IMR-90 (cell line): ENCODE measurements around the gene SATB2. TPM values are rescaled to one million over a fixed set of nuclear protein-coding genes. Genes with fewer than 3 reads are reported as not detected.

Experiments used
- ATAC-seq: fragments of 200-7000 bp; cut with Tn5 transposase; 2 replicates; pipeline ENCODE4 v1.9.1; 2020; ENCODE audit warnings: low read depth, mild to moderate bottlenecking, moderate library complexity
- BruUV-seq: library from RNA; stranded (reverse); fragments of 400-500 nt; replicated peaks from 2 replicates; lab custom pipeline; 2021; lab: Mats Ljungman, UMichigan
- CTCF ChIA-PET: fragments of 300-600 bp; formaldehyde crosslinking; extraction: SDS; loops from one replicate; lab custom pipeline; 2021; ENCODE audit warnings: antibody characterized with exemption; lab: Yijun Ruan, JAX
- POLR2A ChIA-PET: fragments of 300-600 bp; sonication (Branson Sonifier 250); formaldehyde crosslinking; loops from one replicate; lab custom pipeline; 2022; ENCODE audit warnings: antibody characterized with exemption; ENCODE audit not compliant: unreplicated experiment; lab: Charles Lee
- DNase-seq: peaks from one replicate; pipeline ENCODE4 v3.0.0; 2013
- H2AFZ ChIP-seq: replicated peaks from 2 replicates; pipeline ENCODE3; 2013; ENCODE audit warnings: low read length, mild to moderate bottlenecking; ENCODE audit not compliant: poor library complexity
- H2AK5ac ChIP-seq: 2 replicates; pipeline ENCODE4 v1.6.1; 2013; ENCODE audit warnings: low read depth, low read length, inconsistent platforms
- H2AK9ac ChIP-seq: replicated peaks from 2 replicates; pipeline ENCODE3; 2013; ENCODE audit warnings: mild to moderate bottlenecking, low read depth, low read length, moderate library complexity; ENCODE audit not compliant: poor library complexity
- H2BK120ac ChIP-seq: 2 replicates; pipeline ENCODE4 v1.6.1; 2013; ENCODE audit warnings: low read depth, low read length, inconsistent platforms
- H2BK15ac ChIP-seq: 3 replicates; pipeline ENCODE4 v1.6.1; 2013; ENCODE audit warnings: low read depth, low read length, inconsistent platforms
- H2BK20ac ChIP-seq: 2 replicates; pipeline ENCODE4 v1.6.1; 2013; ENCODE audit warnings: low read depth, mild to moderate bottlenecking, inconsistent platforms, low read length, moderate library complexity
- H2BK5ac ChIP-seq: 2 replicates; pipeline ENCODE4 v1.6.1; 2013; ENCODE audit warnings: mild to moderate bottlenecking, low read depth, low read length, inconsistent platforms; ENCODE audit not compliant: poor library complexity, severe bottlenecking
- H3K14ac ChIP-seq: replicated peaks from 2 replicates; pipeline ENCODE4 v1.6.1; 2013; ENCODE audit warnings: low read depth, low read length, inconsistent platforms
- H3K18ac ChIP-seq: 2 replicates; pipeline ENCODE4 v1.6.1; 2013; ENCODE audit warnings: low read depth, low read length, control low read depth
- H3K23ac ChIP-seq: 2 replicates; pipeline ENCODE4 v1.6.1; 2013; ENCODE audit warnings: low read depth, low read length, inconsistent platforms
- H3K27ac ChIP-seq: 2 replicates; pipeline ENCODE4 v1.5.1; 2013; ENCODE audit warnings: mild to moderate bottlenecking, control low read depth, low read length; ENCODE audit not compliant: insufficient read depth
- H3K27me3 ChIP-seq: 2 replicates; pipeline ENCODE4 v1.6.1; 2013; ENCODE audit warnings: low read length; ENCODE audit not compliant: control insufficient read depth, insufficient read depth
- H3K36me3 ChIP-seq: 2 replicates; pipeline ENCODE4 v1.6.1; 2013; ENCODE audit warnings: low read length, mixed read lengths; ENCODE audit not compliant: control insufficient read depth, insufficient read depth
- H3K4ac ChIP-seq: 2 replicates; pipeline ENCODE4 v1.6.1; 2013; ENCODE audit warnings: low read depth, low read length, inconsistent platforms
- H3K4me1 ChIP-seq: 2 replicates; pipeline ENCODE4 v1.6.1; 2013; ENCODE audit warnings: low read length, mixed read lengths; ENCODE audit not compliant: control insufficient read depth, insufficient read depth
- H3K4me2 ChIP-seq: 2 replicates; pipeline ENCODE4 v1.6.1; 2013; ENCODE audit warnings: low read depth, mild to moderate bottlenecking, control low read depth, low read length, moderate library complexity
- H3K4me3 ChIP-seq: 2 replicates; pipeline ENCODE4 v1.5.1; 2013; ENCODE audit warnings: low read depth, mild to moderate bottlenecking, control low read depth, low read length, moderate library complexity; ENCODE audit not compliant: insufficient read depth
- H3K56ac ChIP-seq: 2 replicates; pipeline ENCODE4 v1.6.1; 2013; ENCODE audit warnings: low read length, inconsistent platforms; ENCODE audit not compliant: insufficient read depth; ENCODE audit errors: extremely low read depth
- H3K79me1 ChIP-seq, 2 experiments: 2 replicates each; pipeline ENCODE4 v1.6.1; 2013; ENCODE audit warnings: low read length in 2 of 2, inconsistent platforms in 1 of 2, low read depth in 1 of 2
- H3K9ac ChIP-seq: 2 replicates; pipeline ENCODE4 v1.6.1; 2013; ENCODE audit warnings: low read depth, low read length, control low read depth
- H3K9me1 ChIP-seq: 2 replicates; pipeline ENCODE4 v1.6.1; 2013; ENCODE audit warnings: low read length, inconsistent platforms; ENCODE audit not compliant: insufficient read depth
- H3K9me3 ChIP-seq: 2 replicates; pipeline ENCODE4 v1.6.1; 2013; ENCODE audit warnings: low read length; ENCODE audit not compliant: control insufficient read depth, insufficient read depth
- H4K20me1 ChIP-seq: 2 replicates; pipeline ENCODE4 v1.6.1; 2013; ENCODE audit warnings: low read length, inconsistent platforms; ENCODE audit not compliant: insufficient read depth
- H4K5ac ChIP-seq: 2 replicates; pipeline ENCODE4 v1.6.1; 2013; ENCODE audit warnings: mild to moderate bottlenecking, low read depth, low read length, control low read depth
- H4K8ac ChIP-seq, 2 experiments: 2 replicates each; pipeline ENCODE4 v1.6.1; 2013; ENCODE audit warnings: low read depth in 2 of 2, low read length in 2 of 2, control low read depth in 1 of 2, inconsistent platforms in 1 of 2
- H4K91ac ChIP-seq: 2 replicates; pipeline ENCODE4 v1.6.1; 2013; ENCODE audit warnings: low read depth, low read length, inconsistent platforms; ENCODE audit not compliant: insufficient read depth
- BHLHE40 ChIP-seq: fragments of 150-350 bp; IDR thresholded peaks from 2 replicates; pipeline ENCODE4 v1.6.1; 2016; ENCODE audit warnings: mild to moderate bottlenecking, low read depth, low read length
- CEBPB ChIP-seq: IDR thresholded peaks from 2 replicates; pipeline ENCODE4 v1.6.1; 2012; ENCODE audit warnings: low read depth, low read length, improper control_type of control experiment
- CHD1 ChIP-seq: IDR thresholded peaks from 2 replicates; pipeline ENCODE4 v1.6.1; 2012; ENCODE audit warnings: low read depth, low read length, improper control_type of control experiment
- ELK1 ChIP-seq: fragments of 150-350 bp; IDR thresholded peaks from 2 replicates; pipeline ENCODE4 v1.6.1; 2016; ENCODE audit warnings: low read depth, mild to moderate bottlenecking, low read length, moderate library complexity, borderline replicate concordance
- MAZ ChIP-seq: IDR thresholded peaks from 2 replicates; pipeline ENCODE4 v1.6.1; 2012; ENCODE audit warnings: low read depth, mild to moderate bottlenecking, low read length, improper control_type of control experiment, moderate library complexity, borderline replicate concordance
- NFE2L2 ChIP-seq: fragments of 150-350 bp; IDR thresholded peaks from 2 replicates; pipeline ENCODE4 v1.6.1; 2016; ENCODE audit warnings: low read depth, mild to moderate bottlenecking, low read length
- POLR2A ChIP-seq: IDR thresholded peaks from 2 replicates; pipeline ENCODE4 v1.6.1; 2012; ENCODE audit warnings: mild to moderate bottlenecking, low read depth, low read length
- RFX5 ChIP-seq: IDR thresholded peaks from 2 replicates; pipeline ENCODE4 v1.8.0; 2012; ENCODE audit warnings: low read depth, mild to moderate bottlenecking, low read length, moderate library complexity
- SMC3 ChIP-seq: fragments of 150-350 bp; IDR thresholded peaks from 2 replicates; pipeline ENCODE4 v1.6.1; 2016; ENCODE audit warnings: low read depth, mild to moderate bottlenecking, antibody characterized with exemption, low read length, moderate library complexity
- USF2 ChIP-seq: fragments of 150-350 bp; IDR thresholded peaks from 2 replicates; pipeline ENCODE4 v1.6.1; 2017; ENCODE audit warnings: mild to moderate bottlenecking, antibody characterized with exemption, low read length, low read depth
- WGBS, 2 experiments: methylation state at CpG; one replicate each; pipeline versions ENCODE4 v1.1.5 to v1.1.7; 2013; ENCODE audit warnings: missing lambda C conversion rate in 2 of 2; ENCODE audit not compliant: insufficient read length in 1 of 2; ENCODE audit errors: extremely low coverage in 2 of 2; 5-methylcytosine and 5-hydroxymethylcytosine counted together
- dilution Hi-C: fragments of 300-500 bp; cut with HindIII; formaldehyde crosslinking; loops from one replicate; pipeline ENCODE4 v1.14.3; 2018; ENCODE audit warnings: low sequenced_read_pairs; ENCODE audit not compliant: unreplicated experiment
- in situ Hi-C: fragments of 300-500 bp; cut with MboI; formaldehyde crosslinking; loops from 3 replicates; pipeline ENCODE4 v1.14.3; 2019; ENCODE audit warnings: low sequenced_read_pairs, inconsistent platforms, mixed read lengths
- intact Hi-C: fragments of 100-400 bp; cut with micrococcal nuclease; formaldehyde crosslinking; loops from 2 replicates; pipeline ENCODE4 v1.10.0; 2022
- polyA plus RNA-seq, 3 experiments: library from polyadenylated mRNA; depleted of rRNA; stranded (reverse); fragments of >200 nt; gene quantifications; 2 replicates each; pipeline ENCODE4 v1.2.3, GENCODE V29; 2012; ENCODE audit warnings: low replicate concordance in 1 of 3
- total RNA-seq: library from RNA; depleted of rRNA; stranded (reverse); fragments of >200 nt; gene quantifications from 2 replicates; pipeline ENCODE4 v1.2.3, GENCODE V29; 2012

Gene SATB2
- total and polyA plus RNA-seq, 2 of the 4 experiments (the other 2 are of a cell fraction), result 6.2 to 8.4 TPM

DNA sequence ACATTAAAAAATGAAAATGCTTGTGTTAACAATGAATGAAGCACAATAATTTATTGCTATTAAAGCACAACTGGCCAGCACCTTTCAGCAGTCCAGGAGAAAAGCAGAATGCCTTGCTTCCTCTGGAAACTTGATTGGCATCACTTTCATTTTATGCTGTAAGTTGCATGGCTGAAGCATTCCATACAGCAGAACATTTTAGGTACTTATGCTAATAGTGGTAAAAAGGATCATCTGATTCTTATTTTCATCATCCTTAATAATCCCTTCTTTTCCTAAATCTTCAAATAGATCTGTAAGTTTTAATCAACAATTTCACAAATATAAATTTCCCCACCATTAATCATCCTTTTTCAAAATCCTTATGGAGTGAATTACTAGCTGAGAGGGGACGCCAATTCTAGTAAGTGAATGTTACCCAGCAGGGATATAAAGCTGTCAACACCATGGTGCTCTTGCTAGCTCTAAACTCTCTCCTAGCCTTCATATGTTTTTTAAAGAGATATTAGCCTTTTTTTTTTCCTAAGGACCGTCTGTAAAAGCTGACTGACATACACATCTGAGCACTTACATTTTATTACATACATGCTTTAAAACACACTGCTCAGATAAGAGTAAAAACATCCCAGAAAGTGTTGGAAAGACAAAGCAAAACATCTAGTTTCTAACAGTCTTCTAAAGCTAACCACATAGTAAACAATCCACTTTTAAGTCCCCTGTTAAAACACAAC lies 5.3 kb downstream of the SATB2 start:
- no peak overlapping the region for H3K9ac ChIP-seq
- peaks cover 11 to 36% of the 10 kb centered on the region in 2 experiments for H3K79me1 ChIP-seq
- H2BK120ac ChIP-seq, result no peak overlapping the region
- no peak overlapping the region for H3K56ac ChIP-seq
- no peak for TF ChIP-seq USF2
- no peak for TF ChIP-seq RFX5
- TF ChIP-seq BHLHE40, result no peak
- no peak for TF ChIP-seq CHD1
- no peak for TF ChIP-seq POLR2A
- TF ChIP-seq SMC3, result no peak
- no peak for TF ChIP-seq ELK1
- TF ChIP-seq NFE2L2, result no peak
- TF ChIP-seq CEBPB, result no peak
- no peak for TF ChIP-seq MAZ
- CTCF ChIA-PET, result interaction anchor here (0.5 to 1.1 kb wide), 4 partner anchors 15 to 562 kb away, joined by 3 to 5 read pairs (median 3); no protein-coding TSS in a partner anchor
- H4K20me1 ChIP-seq, result no peaks in the 10 kb centered on the region
- peaks cover 2% of the 10 kb centered on the region; the same call in 1 of the 2 replicates for H3K4me1 ChIP-seq
- no peaks in the 10 kb centered on the region for H3K9me3 ChIP-seq
- H3K14ac ChIP-seq, result no peak overlapping the region
- H3K4me3 ChIP-seq, result no peak overlapping the region
- no TSS peak for BruUV-seq
- H3K27me3 ChIP-seq, result no peaks in the 10 kb centered on the region
- DNase-seq (no peak), ATAC-seq (no peak)
- H2BK20ac ChIP-seq, result no peak overlapping the region
- H2BK5ac ChIP-seq, result no peak overlapping the region
- H4K91ac ChIP-seq, result no peak overlapping the region
- in situ Hi-C loops, result no loop called here
- no peak overlapping the region for H2BK15ac ChIP-seq
- no peak overlapping the region for H3K18ac ChIP-seq
- H3K36me3 ChIP-seq, result no peaks in the 10 kb centered on the region
- no peak overlapping the region for H3K4ac ChIP-seq
- no peak overlapping the region for H2AK9ac ChIP-seq
- intact Hi-C loops, result loop anchor here (5.0 kb wide), 1 partner anchor 95 kb away; no protein-coding TSS in a partner anchor
- H2AK5ac ChIP-seq, result no peak overlapping the region
- H3K27ac ChIP-seq, result no peak overlapping the region
- WGBS, 2 experiments, result no CpG with 5 or more reads among the region's 2 CpGs
- H3K23ac ChIP-seq, result no peak overlapping the region
- H4K5ac ChIP-seq, result no peak overlapping the region
- peak overlapping the region; percentile 62; the same call in 1 of the 2 replicates for H3K4me2 ChIP-seq
- dilution Hi-C loops, result no loop called here
- no peak overlapping the region for H2AFZ ChIP-seq
- POLR2A ChIA-PET, result no interaction called here
- no peak overlapping the region for H4K8ac ChIP-seq
- H3K9me1 ChIP-seq, result no peaks in the 10 kb centered on the region
